OCI-LY3 (cell line): ENCODE data around the gene RAB35.

Source experiments
- H2AFZ ChIP-seq: fragments of 200-600, 300-600 bp; shearing (Covaris generic); 2 replicates; pipeline ENCODE4 v1.6.0; 2014; ENCODE audit warnings: antibody characterized with exemption, low read depth, low read length
- H3K27ac ChIP-seq: fragments of 200-600, 300-600 bp; sonication (generic); 2 replicates; pipeline ENCODE4 v1.5.1; 2014; ENCODE audit warnings: mild to moderate bottlenecking, low read length, moderate library complexity, mixed read lengths
- H3K27me3 ChIP-seq: fragments of 200-600, 300-600 bp; sonication (generic); 2 replicates; pipeline ENCODE4 v1.6.1; 2014; ENCODE audit warnings: low read depth, low read length, mixed read lengths
- H3K36me3 ChIP-seq: fragments of 200-600, 300-600 bp; sonication (generic); replicated peaks from 2 replicates; pipeline ENCODE3; 2014; ENCODE audit warnings: low read depth, low read length, mixed read lengths
- H3K4me1 ChIP-seq: fragments of 300-600, 200-600 bp; sonication (generic); 2 replicates; pipeline ENCODE4 v1.6.1; 2014; ENCODE audit warnings: low read length, mixed read lengths
- H3K4me2 ChIP-seq: fragments of 200-600, 300-600 bp; sonication (generic); 2 replicates; pipeline ENCODE4 v1.6.1; 2014; ENCODE audit warnings: low read length, mixed read lengths
- H3K4me3 ChIP-seq: fragments of 300-600, 200-600 bp; sonication (generic); 2 replicates; pipeline ENCODE4 v1.5.1; 2014; ENCODE audit warnings: antibody characterized with exemption, mild to moderate bottlenecking, low read length, moderate library complexity
- H3K79me2 ChIP-seq: fragments of 300-600, 200-600 bp; shearing (Covaris generic); 2 replicates; pipeline ENCODE4 v1.6.1; 2014; ENCODE audit warnings: mild to moderate bottlenecking, low read length, mixed read lengths
- H3K9ac ChIP-seq: fragments of 300-600, 200-600 bp; shearing (Covaris generic); 2 replicates; pipeline ENCODE4 v1.6.0; 2014; ENCODE audit warnings: mild to moderate bottlenecking, low read length, moderate library complexity
- H3K9me3 ChIP-seq: fragments of 200-600, 300-600 bp; shearing (Covaris generic); 2 replicates; pipeline ENCODE4 v1.6.1; 2014; ENCODE audit warnings: low read length, mixed read lengths; ENCODE audit not compliant: insufficient read depth
- H4K20me1 ChIP-seq: fragments of 200-600, 300-600 bp; sonication (generic); 2 replicates; pipeline ENCODE4 v1.6.1; 2016; ENCODE audit warnings: low read length, mixed read lengths; ENCODE audit not compliant: insufficient read depth
- CTCF ChIP-seq: fragments of 200-600, 300-600 bp; sonication (generic); IDR thresholded peaks from 2 replicates; pipeline ENCODE4 v1.5.1; 2014; ENCODE audit warnings: antibody characterized with exemption, low read length, low read depth
- EZH2phosphoT487 ChIP-seq: fragments of 200-600 bp; shearing (Covaris generic); IDR thresholded peaks from 2 replicates; pipeline ENCODE4 v1.6.1; 2018; ENCODE audit warnings: antibody characterized with exemption, mixed run types, low read depth

RAB35 gene

GRCh38 chr12:120132054-120132836 lies 15.7 kb upstream of the RAB35 start:
- Histone ChIP-seq H3K9me3 (no peaks in the 10 kb centered on the region), H3K36me3 (peaks cover 70% of the 10 kb centered on the region), H3K79me2 (no peaks in the 10 kb centered on the region), H2AFZ (no peak overlapping the region), H4K20me1 (0 out of 2 replicates have a peak, but pooled peaks cover 3% of the 10 kb centered on the region), H3K27ac (peak overlapping the region; percentile 86), H3K4me3 (peak overlapping the region; percentile 16; the same call in 1 of the 2 replicates), H3K4me1 (peaks cover 30% of the 10 kb centered on the region), H3K9ac (peak overlapping the region; percentile 20; the same call in 1 of the 2 replicates), H3K4me2 (peak overlapping the region; percentile 47), H3K27me3 (no peaks in the 10 kb centered on the region)
- TF ChIP-seq EZH2phosphoT487 = no peak
- TF ChIP-seq CTCF = no peak

GRCh38 chr12:120131116-120131515 lies 14.6 kb upstream of the RAB35 start:
- Histone ChIP-seq H2AFZ (no peak overlapping the region), H3K9ac (no peak overlapping the region), H3K4me2 (no peak overlapping the region), H3K79me2 (no peaks in the 10 kb centered on the region), H3K4me1 (peaks cover 30% of the 10 kb centered on the region), H4K20me1 (0 out of 2 replicates have a peak, but pooled peaks cover 3% of the 10 kb centered on the region), H3K27ac (no peak overlapping the region), H3K4me3 (no peak overlapping the region), H3K36me3 (peaks cover 68% of the 10 kb centered on the region), H3K9me3 (no peaks in the 10 kb centered on the region), H3K27me3 (no peaks in the 10 kb centered on the region)
- TF ChIP-seq CTCF = no peak

- Histone ChIP-seq H3K4me2 (no peak overlapping the region), H3K4me3 (no peak overlapping the region), H3K27ac (no peak overlapping the region), H3K79me2 (no peaks in the 10 kb centered on the region), H3K36me3 (peaks cover 74% of the 10 kb centered on the region), H3K9me3 (no peaks in the 10 kb centered on the region), H3K4me1 (peaks cover 30% of the 10 kb centered on the region), H2AFZ (no peak overlapping the region), H4K20me1 (0 out of 2 replicates have a peak, but pooled peaks cover 3% of the 10 kb centered on the region), H3K9ac (no peak overlapping the region), H3K27me3 (no peaks in the 10 kb centered on the region)
- TF ChIP-seq CTCF (no peak), EZH2phosphoT487 (no peak)
These were observed 13.5 kb upstream of the RAB35 start for GRCh38 chr12:120130011-120130410.

- no peaks in the 10 kb centered on the region for H4K20me1 ChIP-seq
- TF ChIP-seq CTCF (no peak), EZH2phosphoT487 (no peak)
- H2AFZ ChIP-seq = no peak overlapping the region
- no peak overlapping the region for H3K9ac ChIP-seq
- H3K27ac ChIP-seq = no peak overlapping the region
- no peaks in the 10 kb centered on the region for H3K9me3 ChIP-seq
- H3K79me2 ChIP-seq = no peaks in the 10 kb centered on the region
- H3K4me1 ChIP-seq = peaks cover 24% of the 10 kb centered on the region
- no peak overlapping the region for H3K4me2 ChIP-seq
- H3K4me3 ChIP-seq = no peak overlapping the region
- peaks cover 54% of the 10 kb centered on the region for H3K36me3 ChIP-seq
- H3K27me3 ChIP-seq = no peaks in the 10 kb centered on the region
These were observed 10.1 kb upstream of the RAB35 start for GRCh38 chr12:120126635-120127005.
